ENCODE data around the gene GMDS. TPM values are rescaled to one million over a fixed set of nuclear protein-coding genes. Genes with fewer than 3 reads are reported as not detected.
A peak's percentile ranks its signal among the peaks of the same experiment; 100 is the strongest.

The GMDS gene
- total RNA-seq, 1 experiment from 2014 or later: 31.1 TPM

DNA sequence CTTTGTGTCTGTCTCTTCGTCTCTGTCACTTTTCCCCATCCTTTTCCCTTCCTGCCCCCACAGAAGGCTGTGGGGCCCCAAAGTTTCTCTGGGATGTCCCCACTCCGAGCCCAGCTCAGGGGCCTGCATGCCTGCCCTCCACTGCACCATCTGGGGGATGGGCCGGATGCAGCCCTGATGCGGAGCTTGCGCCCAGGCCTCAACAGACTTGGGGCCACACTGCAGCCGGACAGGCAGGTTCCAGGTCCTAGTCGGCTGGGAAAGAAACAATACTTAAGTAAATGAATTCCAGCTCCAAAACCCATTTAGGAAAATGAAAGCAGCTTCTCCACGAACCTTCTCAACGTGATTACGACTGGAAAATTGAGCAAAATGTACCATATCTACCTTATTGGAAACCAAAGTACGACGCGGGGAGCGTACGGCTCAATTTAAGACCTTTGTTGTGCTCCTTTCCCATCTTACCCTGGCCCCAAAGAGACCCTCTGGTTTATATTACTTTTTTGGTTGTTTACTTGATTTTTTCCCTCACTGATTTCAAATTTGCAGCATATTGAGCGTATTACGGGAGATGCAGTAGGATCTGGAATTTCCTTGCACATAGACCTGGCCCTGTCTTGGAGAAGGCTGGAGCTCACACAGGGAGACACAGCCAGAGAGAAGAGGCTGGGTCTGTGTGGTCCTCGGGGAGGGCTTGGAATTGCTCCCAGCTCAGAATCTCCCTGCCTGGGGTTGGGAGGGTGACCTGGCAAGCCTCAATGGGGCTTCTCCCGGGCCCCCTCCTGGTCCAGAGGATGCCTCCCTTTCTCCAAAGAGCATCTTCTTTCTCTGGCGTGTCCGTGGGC, 627.7 kb downstream of the GMDS start:
- no peaks in the 10 kb centered on the region for H3K27me3 Mint-ChIP-seq (ENCODE audit: insufficient read depth, unreplicated experiment)
- H3K9me3 Mint-ChIP-seq (ENCODE audit: unreplicated experiment): no peaks in the 10 kb centered on the region
- CTCF ChIA-PET: no interaction called here
- Histone ChIP-seq H3K4me1 (peaks cover 2% of the 10 kb centered on the region), H3K27me3 (replicated peaks; ENCODE audit: control insufficient read depth, insufficient read depth, low read length) (no peaks in the 10 kb centered on the region), H3K36me3 (ENCODE audit: control insufficient read depth, insufficient read depth, low read length) (no peaks in the 10 kb centered on the region), H3K9me3 (no peaks in the 10 kb centered on the region), H3K4me3 (ENCODE audit: low read depth, low read length) (no peak overlapping the region)
- no peaks in the 10 kb centered on the region for H3K4me1 Mint-ChIP-seq (ENCODE audit: low read depth, unreplicated experiment)
- peak in 1 of 2 experiments; percentile 21 for DNase-seq
- TF ChIP-seq, protein P1, sequence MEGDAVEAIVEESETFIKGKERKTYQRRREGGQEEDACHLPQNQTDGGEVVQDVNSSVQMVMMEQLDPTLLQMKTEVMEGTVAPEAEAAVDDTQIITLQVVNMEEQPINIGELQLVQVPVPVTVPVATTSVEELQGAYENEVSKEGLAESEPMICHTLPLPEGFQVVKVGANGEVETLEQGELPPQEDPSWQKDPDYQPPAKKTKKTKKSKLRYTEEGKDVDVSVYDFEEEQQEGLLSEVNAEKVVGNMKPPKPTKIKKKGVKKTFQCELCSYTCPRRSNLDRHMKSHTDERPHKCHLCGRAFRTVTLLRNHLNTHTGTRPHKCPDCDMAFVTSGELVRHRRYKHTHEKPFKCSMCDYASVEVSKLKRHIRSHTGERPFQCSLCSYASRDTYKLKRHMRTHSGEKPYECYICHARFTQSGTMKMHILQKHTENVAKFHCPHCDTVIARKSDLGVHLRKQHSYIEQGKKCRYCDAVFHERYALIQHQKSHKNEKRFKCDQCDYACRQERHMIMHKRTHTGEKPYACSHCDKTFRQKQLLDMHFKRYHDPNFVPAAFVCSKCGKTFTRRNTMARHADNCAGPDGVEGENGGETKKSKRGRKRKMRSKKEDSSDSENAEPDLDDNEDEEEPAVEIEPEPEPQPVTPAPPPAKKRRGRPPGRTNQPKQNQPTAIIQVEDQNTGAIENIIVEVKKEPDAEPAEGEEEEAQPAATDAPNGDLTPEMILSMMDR (IDR thresholded peaks at IDR 0.05; ENCODE audit: insufficient read depth in 1 of 2, low read depth in 1 of 2, low read length in 1 of 2, severe bottlenecking in 1 of 2, unreplicated experiment in 1 of 2): no peak
- POLR2A ChIA-PET: no interaction called here
- H3K4me3 Mint-ChIP-seq (ENCODE audit: unreplicated experiment): no peak overlapping the region
- no peak overlapping the region for H3K27ac Mint-ChIP-seq (ENCODE audit: unreplicated experiment)
- intact Hi-C loops (cut with micrococcal nuclease; ENCODE audit: unreplicated experiment): no loop called here
- no TSS peak for BruUV-seq (replicated peaks)
- H3K36me3 Mint-ChIP-seq (ENCODE audit: insufficient read depth, unreplicated experiment): no peaks in the 10 kb centered on the region

DNA sequence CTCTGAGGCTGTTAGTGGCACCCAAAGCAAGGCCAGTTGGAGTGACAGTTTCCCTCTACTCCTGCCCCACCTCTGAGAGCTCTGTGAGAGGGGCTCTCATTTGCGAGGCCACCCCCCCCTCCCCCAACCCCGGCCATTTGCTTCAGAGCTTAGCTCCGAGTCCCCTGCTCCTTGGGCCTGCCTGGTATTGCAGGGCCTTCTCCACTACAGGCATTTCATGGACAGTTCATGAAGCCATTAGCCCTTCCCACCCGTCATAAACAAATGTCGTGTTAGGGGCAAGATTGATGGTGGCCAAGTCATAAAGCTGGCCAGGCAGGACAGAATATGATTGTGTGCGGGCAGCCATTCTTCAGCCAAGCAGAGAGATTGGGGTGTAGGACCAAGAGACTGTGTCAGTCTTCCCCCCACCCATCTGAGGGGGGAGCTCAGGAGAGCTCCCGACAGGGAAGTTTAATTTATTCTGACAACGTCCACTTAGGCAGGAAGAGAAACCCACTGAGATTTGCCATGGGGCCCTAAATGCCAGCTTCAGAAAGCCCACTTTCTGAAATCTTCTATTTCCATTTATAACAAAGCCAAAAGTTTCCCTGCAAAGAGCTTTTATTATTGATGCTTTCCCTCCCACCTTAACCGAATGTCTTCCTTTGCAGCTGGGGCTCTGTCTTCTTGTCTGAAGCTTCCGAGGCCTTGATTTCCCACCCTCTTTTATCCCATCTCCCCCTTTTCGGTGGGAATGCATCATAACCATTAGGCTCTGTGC, 628.5 kb downstream of the GMDS start:
- TF ChIP-seq, protein P1 (IDR thresholded peaks at IDR 0.05; ENCODE audit: insufficient read depth in 1 of 2, low read depth in 1 of 2, low read length in 1 of 2, severe bottlenecking in 1 of 2, unreplicated experiment in 1 of 2): no peak
- Mint-ChIP-seq H3K9me3 (ENCODE audit: unreplicated experiment) (no peaks in the 10 kb centered on the region), H3K36me3 (ENCODE audit: insufficient read depth, unreplicated experiment) (no peaks in the 10 kb centered on the region), H3K27me3 (ENCODE audit: insufficient read depth, unreplicated experiment) (no peaks in the 10 kb centered on the region), H3K27ac (ENCODE audit: unreplicated experiment) (no peak overlapping the region), H3K4me1 (ENCODE audit: low read depth, unreplicated experiment) (no peaks in the 10 kb centered on the region), H3K4me3 (ENCODE audit: unreplicated experiment) (no peak overlapping the region)
- no peaks in the 10 kb centered on the region for H3K27me3 ChIP-seq (replicated peaks; ENCODE audit: control insufficient read depth, insufficient read depth, low read length)
- no peak overlapping the region for H3K4me3 ChIP-seq (ENCODE audit: low read depth, low read length)
- H3K9me3 ChIP-seq: no peaks in the 10 kb centered on the region
- CTCF ChIA-PET: no interaction called here
- POLR2A ChIA-PET: interaction anchor here (0.5 kb wide), 1 partner anchor 768 kb away, joined by 4 read pairs; no protein-coding TSS in a partner anchor
- intact Hi-C loops (cut with micrococcal nuclease; ENCODE audit: unreplicated experiment): no loop called here
- BruUV-seq (replicated peaks): no TSS peak
- DNase-seq: no peak
- peaks cover 7% of the 10 kb centered on the region for H3K4me1 ChIP-seq
- H3K36me3 ChIP-seq (ENCODE audit: control insufficient read depth, insufficient read depth, low read length): no peaks in the 10 kb centered on the region

DNA sequence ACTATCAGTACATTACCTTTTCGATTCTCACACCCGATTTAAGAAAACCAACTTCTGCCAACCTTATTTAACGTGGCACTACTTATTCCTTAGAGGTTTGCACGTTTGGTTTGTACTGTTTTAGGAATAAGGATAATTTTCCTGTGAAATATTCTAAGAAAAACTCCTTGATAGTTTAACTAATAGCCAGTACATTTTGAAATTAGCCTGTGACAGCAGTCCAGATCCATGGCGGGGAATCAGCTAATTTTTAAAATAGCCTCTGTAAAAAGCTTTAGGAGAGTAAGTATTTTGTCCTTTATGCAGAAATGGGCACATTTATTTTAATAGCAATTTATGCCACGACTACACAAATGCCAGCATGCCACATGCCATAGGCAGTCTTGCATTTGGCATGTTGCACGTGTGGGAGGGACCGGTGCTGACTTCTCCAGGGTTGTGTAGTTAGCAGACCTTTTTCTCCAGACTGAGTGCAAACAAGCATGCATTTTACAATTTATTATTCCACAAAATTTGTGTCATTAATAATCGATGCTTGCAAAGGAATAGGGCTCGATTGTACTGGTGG, 629.5 kb downstream of the GMDS start:
- TF ChIP-seq, protein P1 (IDR thresholded peaks at IDR 0.05; ENCODE audit: insufficient read depth in 1 of 2, low read depth in 1 of 2, low read length in 1 of 2, severe bottlenecking in 1 of 2, unreplicated experiment in 1 of 2): no peak
- Mint-ChIP-seq H3K36me3 (ENCODE audit: insufficient read depth, unreplicated experiment) (no peaks in the 10 kb centered on the region), H3K4me3 (ENCODE audit: unreplicated experiment) (no peak overlapping the region), H3K9me3 (ENCODE audit: unreplicated experiment) (no peaks in the 10 kb centered on the region), H3K27me3 (ENCODE audit: insufficient read depth, unreplicated experiment) (no peaks in the 10 kb centered on the region), H3K4me1 (ENCODE audit: low read depth, unreplicated experiment) (no peaks in the 10 kb centered on the region), H3K27ac (ENCODE audit: unreplicated experiment) (no peak overlapping the region)
- no peak for DNase-seq
- ChIA-PET POLR2A (interaction anchor here (0.5 kb wide), 1 partner anchor 769 kb away, joined by 4 read pairs; no protein-coding TSS in a partner anchor), CTCF (no interaction called here)
- Histone ChIP-seq H3K4me3 (ENCODE audit: low read depth, low read length) (no peak overlapping the region), H3K9me3 (no peaks in the 10 kb centered on the region), H3K27me3 (replicated peaks; ENCODE audit: control insufficient read depth, insufficient read depth, low read length) (no peaks in the 10 kb centered on the region), H3K36me3 (ENCODE audit: control insufficient read depth, insufficient read depth, low read length) (no peaks in the 10 kb centered on the region), H3K4me1 (peaks cover 7% of the 10 kb centered on the region)
- BruUV-seq (replicated peaks): no TSS peak
- intact Hi-C loops (cut with micrococcal nuclease; ENCODE audit: unreplicated experiment): no loop called here

All from Caco-2 (cell line).